ENCODE measurements around the gene DNM3. TPM values are rescaled to one million over a fixed set of nuclear protein-coding genes. Genes with fewer than 3 reads are reported as not detected.
A peak's percentile ranks its signal among the peaks of the same experiment; 100 is the strongest.

DNM3 gene
- total and polyA plus RNA-seq, 2 donors (not counting 3 experiments of a cell fraction or from before 2014, with no cell fraction given) = 1.4 to 2.5 TPM

DNA sequence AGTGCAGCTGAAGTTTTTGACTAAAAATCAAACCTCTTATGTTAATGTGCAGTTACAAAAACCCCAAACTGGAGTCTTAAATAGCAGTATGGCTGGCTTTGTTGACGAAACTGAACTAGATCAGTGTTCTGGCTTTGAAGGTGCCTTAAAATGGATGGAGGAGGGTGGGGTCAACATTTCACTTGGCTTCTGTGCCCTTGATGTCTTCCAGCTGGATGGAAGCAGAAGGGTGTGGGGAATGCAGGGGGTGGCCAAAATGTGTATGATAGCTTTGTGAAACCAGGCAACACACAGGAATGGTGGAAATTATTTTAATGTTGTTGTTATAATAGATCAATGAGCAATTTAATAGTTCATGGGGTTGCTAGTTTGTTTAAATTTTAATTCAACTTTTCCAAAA, 482.4 kb downstream of the DNM3 start:
- Histone ChIP-seq H3K9ac (replicated peaks; ENCODE audit: extremely low read depth, insufficient read depth, low read length) (no peak overlapping the region), H3K79me2 (ENCODE audit: control insufficient read depth, insufficient read depth, low read length) (no peaks in the 10 kb centered on the region), H3K4me1 (ENCODE audit: control insufficient read depth, extremely low read depth, insufficient read depth, low read length) (peaks cover 36% of the 10 kb centered on the region), H3K27ac (ENCODE audit: insufficient read depth, low read depth, low read length) (peak overlapping the region; percentile 78), H3K9me3 (replicated peaks; ENCODE audit: control insufficient read depth, insufficient read depth, low read length) (no peaks in the 10 kb centered on the region), H3K27me3 (ENCODE audit: control insufficient read depth in 2 of 2, insufficient read depth in 2 of 2, low read length in 2 of 2) (no peaks in the 10 kb centered on the region), H4K20me1 (replicated peaks; ENCODE audit: control insufficient read depth, extremely low read depth, insufficient read depth, low read length) (no peaks in the 10 kb centered on the region), H3K4me2 (ENCODE audit: insufficient read depth, low read length) (no peak overlapping the region), H3K4me3 (replicated peaks in 1 of 3; ENCODE audit: insufficient read depth in 1 of 3, low read depth in 1 of 3, low read length in 3 of 3) (no peak overlapping the region), H3K9me1 (replicated peaks; ENCODE audit: control insufficient read depth, extremely low read depth, insufficient read depth, low read length) (no peaks in the 10 kb centered on the region), H3K36me3 (ENCODE audit: control insufficient read depth in 2 of 2, extremely low read depth in 1 of 2, insufficient read depth in 2 of 2, low read length in 2 of 2) (no peaks in the 10 kb centered on the region), H2AFZ (ENCODE audit: low read depth, low read length) (no peak overlapping the region)
- intact Hi-C loops (cut with micrococcal nuclease) (loop anchor here (2.0 to 10.0 kb wide), 5 partner anchors 141 to 721 kb away; partner anchors contain the start of gene SUCO), dilution Hi-C loops (cut with MboI; ENCODE audit: extremely low pct_ligation_motif_present, low sequenced_read_pairs) (no loop called here)
- no TSS peak for BruUV-seq (replicated peaks)
- DNase-seq (ENCODE audit: low read depth, low spot score) = no peak
- ChIA-PET POLR2A (no interaction called here), CTCF (interaction anchor here (1.2 to 2.0 kb wide), 2 partner anchors 9 to 19 kb away, joined by 4 to 6 read pairs; no protein-coding TSS in a partner anchor)
- TF ChIP-seq POLR2A (IDR thresholded peaks at IDR 0.05; ENCODE audit: low read depth, low read length) = no peak
- no peak for TF ChIP-seq EZH2 (IDR thresholded peaks at IDR 0.05; ENCODE audit: borderline replicate concordance, low read depth, low read length, severe bottlenecking)
- no peak for TF ChIP-seq MYC (IDR thresholded peaks at IDR 0.05; ENCODE audit: low read depth, low read length)
- TF ChIP-seq, protein P1, sequence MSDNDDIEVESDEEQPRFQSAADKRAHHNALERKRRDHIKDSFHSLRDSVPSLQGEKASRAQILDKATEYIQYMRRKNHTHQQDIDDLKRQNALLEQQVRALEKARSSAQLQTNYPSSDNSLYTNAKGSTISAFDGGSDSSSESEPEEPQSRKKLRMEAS (IDR thresholded peaks at IDR 0.05; ENCODE audit: insufficient read depth, insufficient read length) = no peak
- TF ChIP-seq FOS (IDR thresholded peaks at IDR 0.05; ENCODE audit: borderline replicate concordance, insufficient read depth, low read length) = no peak
- TF ChIP-seq JUN (IDR thresholded peaks at IDR 0.05; ENCODE audit: borderline replicate concordance, insufficient read depth, insufficient read length, low read depth) = no peak
- TF ChIP-seq, protein P2, sequence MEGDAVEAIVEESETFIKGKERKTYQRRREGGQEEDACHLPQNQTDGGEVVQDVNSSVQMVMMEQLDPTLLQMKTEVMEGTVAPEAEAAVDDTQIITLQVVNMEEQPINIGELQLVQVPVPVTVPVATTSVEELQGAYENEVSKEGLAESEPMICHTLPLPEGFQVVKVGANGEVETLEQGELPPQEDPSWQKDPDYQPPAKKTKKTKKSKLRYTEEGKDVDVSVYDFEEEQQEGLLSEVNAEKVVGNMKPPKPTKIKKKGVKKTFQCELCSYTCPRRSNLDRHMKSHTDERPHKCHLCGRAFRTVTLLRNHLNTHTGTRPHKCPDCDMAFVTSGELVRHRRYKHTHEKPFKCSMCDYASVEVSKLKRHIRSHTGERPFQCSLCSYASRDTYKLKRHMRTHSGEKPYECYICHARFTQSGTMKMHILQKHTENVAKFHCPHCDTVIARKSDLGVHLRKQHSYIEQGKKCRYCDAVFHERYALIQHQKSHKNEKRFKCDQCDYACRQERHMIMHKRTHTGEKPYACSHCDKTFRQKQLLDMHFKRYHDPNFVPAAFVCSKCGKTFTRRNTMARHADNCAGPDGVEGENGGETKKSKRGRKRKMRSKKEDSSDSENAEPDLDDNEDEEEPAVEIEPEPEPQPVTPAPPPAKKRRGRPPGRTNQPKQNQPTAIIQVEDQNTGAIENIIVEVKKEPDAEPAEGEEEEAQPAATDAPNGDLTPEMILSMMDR (IDR thresholded peaks at IDR 0.05; ENCODE audit: extremely low read depth in 1 of 2, insufficient read depth in 1 of 2, low read depth in 1 of 2, low read length in 2 of 2) = no peak
- no peak for TF ChIP-seq GATA2 (IDR thresholded peaks at IDR 0.05; ENCODE audit: insufficient read depth, insufficient read length, low read depth, low read length)
- no peak for TF ChIP-seq POLR2AphosphoS5 (IDR thresholded peaks at IDR 0.05; ENCODE audit: insufficient read depth, low read depth, low read length)
- no peak for FAIRE-seq
